HepG2 (cell line): ENCODE data around the gene CHMP4B.

Experiments used
- FLYWCH1 ChIP-seq: sonication (generic); formaldehyde crosslinking; IDR thresholded peaks from 2 replicates; pipeline ENCODE4 v1.8.1; 2023; ENCODE audit warnings: mild to moderate bottlenecking, missing genetic modification reagents
- MTA3 ChIP-seq: sonication (generic); formaldehyde crosslinking; IDR thresholded peaks from 2 replicates; pipeline ENCODE4 v1.4.0; 2020; ENCODE audit warnings: missing genetic modification reagents
- SP1 ChIP-seq, 2 experiments: fragments of 450-650 bp in 1 of 2; sonication (generic) in 1 of 2; formaldehyde crosslinking in 1 of 2; IDR thresholded peaks; 2 replicates each; pipeline versions ENCODE4 v1.4.0 to v1.6.1; 2016 to 2020; ENCODE audit warnings: missing genetic modification reagents in 1 of 2
- ZBTB44 ChIP-seq: sonication (generic); formaldehyde crosslinking; IDR thresholded peaks from 2 replicates; pipeline ENCODE4 v1.4.0; 2020; ENCODE audit warnings: missing genetic modification reagents
- ZNF274 ChIP-seq: sonication (generic); formaldehyde crosslinking; IDR thresholded peaks from 2 replicates; pipeline ENCODE4 v1.5.1; 2020; ENCODE audit warnings: mild to moderate bottlenecking, missing genetic modification reagents
- ZNF704 ChIP-seq: sonication (generic); formaldehyde crosslinking; IDR thresholded peaks from 2 replicates; pipeline ENCODE4 v1.8.1; 2023; ENCODE audit warnings: mild to moderate bottlenecking, inconsistent platforms, moderate library complexity, missing genetic modification reagents, borderline replicate concordance
- ZNF720 ChIP-seq: sonication (generic); formaldehyde crosslinking; IDR thresholded peaks from 2 replicates; pipeline ENCODE4 v1.4.0; 2020; ENCODE audit warnings: missing genetic modification reagents
- ZNF850 ChIP-seq: sonication (generic); formaldehyde crosslinking; conservative IDR thresholded peaks from 2 replicates; pipeline ENCODE4 v1.9.0; 2021; ENCODE audit warnings: mild to moderate bottlenecking, missing genetic modification reagents
- TF ChIP-seq, protein P1 (sequence below): sonication (generic); formaldehyde crosslinking; IDR thresholded peaks from 2 replicates; pipeline ENCODE4 v1.8.1; 2023; ENCODE audit warnings: missing genetic modification reagents, inconsistent platforms, borderline replicate concordance

DNA sequence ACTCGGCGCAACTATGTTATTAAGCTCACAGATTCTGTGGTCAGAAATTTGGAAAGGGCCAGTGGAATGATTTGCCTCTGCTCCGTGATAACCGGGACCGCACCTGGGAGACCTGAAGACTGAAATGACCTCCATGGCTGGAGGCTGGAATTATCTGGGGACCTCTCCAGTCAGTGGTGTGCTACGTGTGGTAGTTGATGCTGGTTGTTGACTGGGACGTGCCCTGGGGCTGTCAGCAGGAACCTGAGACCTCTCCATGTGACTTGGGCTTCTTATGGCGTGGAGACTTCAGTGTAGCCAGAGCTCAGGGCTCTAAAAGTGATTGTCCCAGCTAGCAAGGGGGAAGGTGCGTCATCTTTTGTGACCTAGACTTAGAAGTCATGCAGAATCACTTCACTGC is 50.3 kb downstream of the CHMP4B start:
- TF ChIP-seq, protein P1, sequence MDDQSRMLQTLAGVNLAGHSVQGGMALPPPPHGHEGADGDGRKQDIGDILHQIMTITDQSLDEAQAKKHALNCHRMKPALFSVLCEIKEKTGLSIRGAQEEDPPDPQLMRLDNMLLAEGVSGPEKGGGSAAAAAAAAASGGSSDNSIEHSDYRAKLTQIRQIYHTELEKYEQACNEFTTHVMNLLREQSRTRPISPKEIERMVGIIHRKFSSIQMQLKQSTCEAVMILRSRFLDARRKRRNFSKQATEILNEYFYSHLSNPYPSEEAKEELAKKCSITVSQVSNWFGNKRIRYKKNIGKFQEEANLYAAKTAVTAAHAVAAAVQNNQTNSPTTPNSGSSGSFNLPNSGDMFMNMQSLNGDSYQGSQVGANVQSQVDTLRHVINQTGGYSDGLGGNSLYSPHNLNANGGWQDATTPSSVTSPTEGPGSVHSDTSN (CRISPR knock-in tag), result no peak
- no peak for TF ChIP-seq ZNF274
- no peak for TF ChIP-seq SP1 (IDR thresholded peaks at IDR 0.05)
- no peak for TF ChIP-seq SP1 (CRISPR knock-in tag; IDR thresholded peaks at IDR 0.05)
- no peak for TF ChIP-seq ZNF850 (CRISPR knock-in tag)
- TF ChIP-seq MTA3, result no peak
- no peak for TF ChIP-seq ZNF704 (CRISPR knock-in tag)
- TF ChIP-seq ZBTB44 (CRISPR knock-in tag), result no peak
- TF ChIP-seq ZNF720 (CRISPR knock-in tag), result no peak
- no peak for TF ChIP-seq FLYWCH1 (CRISPR knock-in tag)
